ENCODE measurements around the gene CSNK1G1. TPM values are rescaled to one million over a fixed set of nuclear protein-coding genes. Genes with fewer than 3 reads are reported as not detected.

CSNK1G1 gene
- total RNA-seq, 2 donors from 2014 or later = 3.5 to 4.8 TPM

DNA sequence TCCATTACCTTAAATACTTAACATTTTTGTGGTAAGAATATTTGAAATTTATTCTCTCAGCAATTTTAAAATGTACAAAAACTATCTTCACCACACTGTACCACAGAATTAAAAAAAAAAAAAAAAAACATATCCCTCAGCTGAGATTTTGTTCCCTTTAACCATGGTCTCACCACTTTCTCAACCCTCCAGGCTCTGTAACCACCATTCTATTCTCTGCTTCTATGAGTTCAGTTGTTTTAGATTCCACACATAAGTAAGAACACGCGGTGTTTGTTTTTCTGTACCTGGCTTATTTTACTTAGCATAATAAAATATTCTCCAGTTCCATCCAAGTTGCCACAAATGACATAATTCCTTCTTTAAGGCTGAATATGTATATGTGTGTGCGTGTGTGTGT lies 41.5 kb downstream of the CSNK1G1 start:
- H3K9me3 ChIP-seq = no peaks in the 10 kb centered on the region
- no peaks in the 10 kb centered on the region for H3K27me3 ChIP-seq
- no peak overlapping the region for H3K4me3 ChIP-seq
- H3K4me1 ChIP-seq = peaks cover 0 to 11% of the 10 kb centered on the region in 2 donors
- DNase-seq (ENCODE audit: low spot score) = no peak
- TF ChIP-seq, protein P1, sequence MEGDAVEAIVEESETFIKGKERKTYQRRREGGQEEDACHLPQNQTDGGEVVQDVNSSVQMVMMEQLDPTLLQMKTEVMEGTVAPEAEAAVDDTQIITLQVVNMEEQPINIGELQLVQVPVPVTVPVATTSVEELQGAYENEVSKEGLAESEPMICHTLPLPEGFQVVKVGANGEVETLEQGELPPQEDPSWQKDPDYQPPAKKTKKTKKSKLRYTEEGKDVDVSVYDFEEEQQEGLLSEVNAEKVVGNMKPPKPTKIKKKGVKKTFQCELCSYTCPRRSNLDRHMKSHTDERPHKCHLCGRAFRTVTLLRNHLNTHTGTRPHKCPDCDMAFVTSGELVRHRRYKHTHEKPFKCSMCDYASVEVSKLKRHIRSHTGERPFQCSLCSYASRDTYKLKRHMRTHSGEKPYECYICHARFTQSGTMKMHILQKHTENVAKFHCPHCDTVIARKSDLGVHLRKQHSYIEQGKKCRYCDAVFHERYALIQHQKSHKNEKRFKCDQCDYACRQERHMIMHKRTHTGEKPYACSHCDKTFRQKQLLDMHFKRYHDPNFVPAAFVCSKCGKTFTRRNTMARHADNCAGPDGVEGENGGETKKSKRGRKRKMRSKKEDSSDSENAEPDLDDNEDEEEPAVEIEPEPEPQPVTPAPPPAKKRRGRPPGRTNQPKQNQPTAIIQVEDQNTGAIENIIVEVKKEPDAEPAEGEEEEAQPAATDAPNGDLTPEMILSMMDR (IDR thresholded peaks at IDR 0.05) = no peak
- H3K27ac ChIP-seq = no peak overlapping the region
- H3K36me3 ChIP-seq = no peaks in the 10 kb centered on the region

DNA sequence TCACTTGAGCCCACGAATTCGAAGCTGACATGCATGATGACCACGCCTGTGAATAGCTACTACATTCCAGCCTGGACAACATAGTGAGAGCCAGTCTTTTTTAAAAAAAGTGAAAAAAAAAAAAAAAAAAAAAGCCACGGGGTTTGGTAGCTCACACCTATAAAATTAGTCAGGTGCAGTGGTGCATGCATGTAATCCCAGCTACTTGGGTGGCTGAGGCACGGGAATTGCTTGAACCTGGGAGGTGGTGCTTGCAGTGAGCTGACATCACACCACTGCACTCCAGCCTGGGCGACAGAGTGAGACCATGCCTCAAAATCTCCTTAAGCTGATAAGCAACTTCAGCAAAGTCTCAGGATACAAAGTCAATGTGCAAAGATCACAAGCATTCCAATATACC lies 44.4 kb downstream of the CSNK1G1 start:
- H3K27ac ChIP-seq = no peak overlapping the region
- peaks cover 0 to 11% of the 10 kb centered on the region in 2 donors for H3K4me1 ChIP-seq
- no peaks in the 10 kb centered on the region for H3K27me3 ChIP-seq
- TF ChIP-seq, protein P1 (IDR thresholded peaks at IDR 0.05) = no peak
- no peak for DNase-seq (ENCODE audit: low spot score)
- no peak overlapping the region for H3K4me3 ChIP-seq
- H3K36me3 ChIP-seq = no peaks in the 10 kb centered on the region
- H3K9me3 ChIP-seq = no peaks in the 10 kb centered on the region

DNA sequence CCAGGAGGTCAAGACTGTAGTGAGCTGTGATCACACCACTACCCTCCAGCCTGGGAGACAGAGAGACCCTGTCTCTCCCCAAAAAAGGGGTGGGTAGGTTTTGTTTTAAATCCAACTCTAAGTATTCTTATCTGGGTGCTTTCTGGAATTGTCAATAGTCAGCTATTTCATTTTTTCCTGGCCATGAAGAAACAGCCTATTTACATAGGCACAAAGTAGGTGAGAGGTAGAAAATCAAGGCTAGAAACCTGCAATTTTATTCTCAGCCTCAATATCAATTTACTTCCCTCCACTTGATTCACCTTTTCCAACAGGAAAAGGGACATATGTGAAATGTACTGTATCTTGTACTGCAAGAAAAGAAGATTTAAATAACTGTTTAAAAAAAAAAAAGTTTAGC lies 45.9 kb downstream of the CSNK1G1 start:
- H3K27me3 ChIP-seq = no peaks in the 10 kb centered on the region
- no peak overlapping the region for H3K4me3 ChIP-seq
- TF ChIP-seq, protein P1 (IDR thresholded peaks at IDR 0.05) = no peak
- no peak for DNase-seq (ENCODE audit: low spot score)
- no peaks in the 10 kb centered on the region for H3K9me3 ChIP-seq
- H3K36me3 ChIP-seq = no peaks in the 10 kb centered on the region
- H3K4me1 ChIP-seq = peaks cover 0 to 5% of the 10 kb centered on the region in 2 donors
- H3K27ac ChIP-seq = no peak overlapping the region

DNA sequence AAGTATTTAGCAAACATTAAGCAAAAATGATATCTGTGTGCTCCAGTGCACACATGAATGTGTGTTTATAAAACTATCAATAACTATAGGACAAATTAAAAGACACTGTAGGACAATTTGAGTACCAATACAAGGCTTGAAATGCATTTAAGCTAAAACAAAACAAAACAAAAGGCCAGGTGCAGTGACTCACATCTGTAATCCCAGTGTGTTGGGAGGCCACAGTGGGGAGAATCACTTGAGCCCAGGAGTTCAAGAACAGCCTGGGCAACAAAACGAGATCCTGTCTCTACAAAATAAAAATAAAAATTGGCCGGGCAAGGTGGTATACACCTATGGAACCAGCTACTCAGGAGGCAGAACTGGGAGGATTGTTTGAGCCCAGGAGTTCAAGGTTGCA lies 50.7 kb downstream of the CSNK1G1 start:
- no peaks in the 10 kb centered on the region for H3K9me3 ChIP-seq
- H3K27me3 ChIP-seq = no peaks in the 10 kb centered on the region
- H3K4me1 ChIP-seq = no peaks in the 10 kb centered on the region
- TF ChIP-seq, protein P1 (IDR thresholded peaks at IDR 0.05) = no peak
- no peak overlapping the region for H3K27ac ChIP-seq
- DNase-seq (ENCODE audit: low spot score) = no peak
- peaks cover 1% of the 10 kb centered on the region for H3K36me3 ChIP-seq
- H3K4me3 ChIP-seq = no peak overlapping the region

DNA sequence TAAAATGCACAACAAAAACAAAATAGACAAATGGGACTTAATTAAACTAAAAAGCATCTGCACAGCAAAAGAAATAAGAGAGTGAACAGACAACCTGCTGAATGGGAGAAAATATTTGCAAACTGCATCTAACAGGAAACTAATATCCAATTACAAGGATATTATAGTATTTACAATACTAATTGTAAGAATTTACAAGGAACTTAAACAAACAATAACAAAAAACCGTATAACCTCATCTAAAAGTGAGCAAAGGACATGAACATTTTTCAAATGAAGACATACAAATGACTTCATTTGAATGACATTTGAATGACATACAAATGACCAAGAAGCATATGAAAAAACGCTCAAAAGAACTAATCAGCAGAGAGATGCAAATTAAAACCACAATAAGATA lies 66.4 kb downstream of the CSNK1G1 start:
- no peaks in the 10 kb centered on the region for H3K4me1 ChIP-seq
- H3K9me3 ChIP-seq = no peaks in the 10 kb centered on the region
- no peak overlapping the region for H3K4me3 ChIP-seq
- TF ChIP-seq, protein P1 (IDR thresholded peaks at IDR 0.05) = no peak
- no peaks in the 10 kb centered on the region for H3K27me3 ChIP-seq
- no peak for DNase-seq (ENCODE audit: low spot score)
- H3K36me3 ChIP-seq = no peaks in the 10 kb centered on the region
- no peak overlapping the region for H3K27ac ChIP-seq

DNA sequence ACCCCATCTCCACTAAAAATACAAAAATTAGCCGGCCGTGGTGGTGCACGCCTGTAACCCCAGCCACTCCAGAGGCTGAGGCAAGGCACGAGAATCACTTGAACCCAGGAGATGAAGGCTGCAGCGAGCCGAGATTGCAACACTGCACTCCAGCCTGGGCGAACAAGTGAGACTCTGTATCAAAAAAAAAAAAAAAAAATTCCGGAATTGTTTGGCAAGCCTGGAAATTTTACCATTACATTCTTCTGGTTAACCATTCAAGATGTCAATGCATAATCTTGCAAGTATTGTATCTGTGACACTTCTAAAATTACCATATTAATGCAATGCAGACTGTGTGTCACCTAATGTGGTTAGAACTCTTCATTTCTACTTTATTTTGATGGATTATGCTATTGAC lies 67.0 kb downstream of the CSNK1G1 start:
- Histone ChIP-seq H3K4me1 (no peaks in the 10 kb centered on the region), H3K36me3 (no peaks in the 10 kb centered on the region), H3K27me3 (no peaks in the 10 kb centered on the region), H3K27ac (no peak overlapping the region), H3K4me3 (no peak overlapping the region), H3K9me3 (no peaks in the 10 kb centered on the region)
- DNase-seq (ENCODE audit: low spot score) = no peak
- TF ChIP-seq, protein P1 (IDR thresholded peaks at IDR 0.05) = no peak
